GM19328 (cell line): ENCODE measurements around the gene MICB.
"Not testable (repeated sequence)": the region's sequence is repeated elsewhere in the genome, so short reads cannot be mapped to it uniquely, and the experiment has no call there.

Experiments used
- ATAC-seq: cut with Tn5 transposase; IDR thresholded peaks from one replicate; pipeline ENCODE4 v1.9.1; 2021; ENCODE audit warnings: mild to moderate bottlenecking, moderate library complexity; ENCODE audit not compliant: unreplicated experiment

The MICB gene

DNA sequence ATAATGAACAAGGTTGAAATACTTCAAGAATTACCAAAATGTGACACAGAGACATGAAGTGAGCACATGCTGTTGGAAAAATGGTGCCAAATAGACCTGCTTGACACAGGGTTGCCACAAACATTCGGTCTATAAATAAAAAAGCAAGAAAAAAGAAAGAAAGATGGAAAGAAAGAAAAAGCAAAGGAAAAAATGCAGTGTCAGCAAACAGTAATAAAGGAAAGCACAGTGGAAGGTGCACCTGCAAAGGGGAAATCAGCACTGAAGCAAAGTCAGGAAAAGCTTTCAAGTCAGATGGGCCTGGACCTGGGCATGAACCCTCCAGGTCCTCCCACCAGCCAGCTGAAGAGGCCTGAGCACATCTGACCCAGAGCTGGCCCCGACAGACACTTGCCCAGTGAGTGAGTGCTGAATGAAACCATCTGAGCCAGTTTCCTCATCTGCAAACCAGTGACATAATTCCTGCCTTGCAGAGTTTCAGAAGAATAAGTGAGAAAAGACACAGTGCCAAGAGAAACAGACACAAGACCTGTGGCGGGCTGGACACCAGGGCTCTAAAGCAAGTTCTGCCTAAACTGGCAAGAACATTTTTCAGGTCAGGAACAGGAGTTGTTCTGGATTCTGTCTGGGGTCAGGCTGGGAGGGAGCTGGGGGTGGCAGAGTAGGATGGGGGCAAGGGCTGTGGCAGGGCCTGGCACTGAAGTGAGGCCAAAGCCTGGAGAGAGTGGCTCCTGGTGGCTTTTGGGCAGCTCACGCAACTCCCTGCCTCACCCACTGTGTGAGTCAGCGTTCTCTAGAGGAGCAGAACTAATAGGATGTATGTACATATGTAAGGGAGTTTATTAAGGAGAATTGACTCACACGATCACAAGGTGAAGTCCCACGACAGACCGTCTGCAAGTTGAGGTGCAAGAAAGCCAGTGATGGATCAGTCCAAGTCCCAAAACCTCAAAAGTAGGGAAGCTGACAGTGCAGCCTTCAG is 23.9 kb upstream of the MICB start:
- no peak for ATAC-seq

DNA sequence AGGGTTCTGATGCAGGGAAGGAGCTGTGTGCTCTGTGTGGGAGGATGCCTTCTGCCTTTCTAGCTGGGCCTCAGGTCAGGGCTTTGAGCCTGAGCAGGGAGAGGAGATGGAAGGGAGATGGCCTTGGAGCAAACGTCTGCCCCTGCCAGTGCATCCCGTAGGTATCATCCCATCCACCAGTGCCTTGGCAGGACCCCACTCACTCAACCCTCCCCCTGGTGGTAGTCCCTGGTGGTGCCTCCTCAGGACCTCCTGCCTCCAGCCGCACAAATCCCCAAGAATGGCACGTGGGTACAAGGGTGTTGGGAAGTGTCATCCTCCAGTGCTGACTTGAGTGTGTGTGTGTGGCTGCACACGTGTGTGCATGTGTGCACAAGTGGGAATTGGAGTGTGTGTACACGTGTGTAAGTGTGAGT is 23.1 kb upstream of the MICB start:
- no peak for ATAC-seq

DNA sequence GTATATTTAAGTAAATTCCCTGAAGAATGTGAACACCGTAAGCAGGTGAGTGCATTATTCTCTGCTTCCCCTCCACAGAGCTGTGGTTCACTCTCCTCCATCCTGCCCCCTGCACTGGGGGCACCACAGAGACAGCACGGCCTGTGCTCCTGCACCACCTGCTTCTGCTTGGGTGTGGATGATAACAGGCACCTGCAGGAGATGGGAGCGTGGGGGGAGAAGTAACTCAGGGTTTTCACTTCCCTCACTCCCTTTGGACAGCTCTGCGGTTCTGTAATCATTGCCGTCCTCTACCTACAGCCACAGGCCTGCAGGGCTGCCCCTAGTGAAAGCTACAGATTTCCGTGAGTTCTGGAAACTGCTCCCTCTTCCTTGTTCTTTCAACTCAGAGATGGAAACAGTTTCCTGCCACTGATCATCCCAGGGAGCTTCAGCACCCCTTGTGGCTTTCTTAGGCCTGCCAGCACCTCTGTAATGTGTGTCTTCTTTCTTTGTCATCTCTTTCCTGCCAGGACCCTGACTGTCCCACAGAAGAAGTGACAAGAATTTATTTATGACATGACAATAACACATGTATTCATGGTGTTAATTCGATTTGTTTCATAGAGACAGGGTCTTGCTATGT is 21.3 kb upstream of the MICB start:
- ATAC-seq = no peak

DNA sequence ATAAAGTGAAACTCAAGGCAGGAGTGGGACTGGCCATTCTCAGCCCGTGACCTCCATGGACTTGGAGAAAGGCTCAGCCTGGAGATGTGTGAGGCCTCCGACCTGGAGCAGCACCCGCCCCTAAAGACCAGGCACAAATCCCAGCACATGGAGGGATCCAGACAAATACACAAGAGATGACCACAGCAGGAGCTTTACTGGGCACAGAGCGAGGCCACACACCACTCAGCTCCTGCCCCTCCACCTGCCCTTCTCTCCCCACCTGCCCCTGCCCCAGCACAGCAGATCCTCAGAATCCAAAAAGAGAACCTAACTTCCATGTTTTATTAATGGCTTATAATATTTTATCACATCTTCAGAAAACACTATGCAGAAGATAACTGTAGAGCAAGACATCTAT is 20.4 kb upstream of the MICB start:
- no peak for ATAC-seq

DNA sequence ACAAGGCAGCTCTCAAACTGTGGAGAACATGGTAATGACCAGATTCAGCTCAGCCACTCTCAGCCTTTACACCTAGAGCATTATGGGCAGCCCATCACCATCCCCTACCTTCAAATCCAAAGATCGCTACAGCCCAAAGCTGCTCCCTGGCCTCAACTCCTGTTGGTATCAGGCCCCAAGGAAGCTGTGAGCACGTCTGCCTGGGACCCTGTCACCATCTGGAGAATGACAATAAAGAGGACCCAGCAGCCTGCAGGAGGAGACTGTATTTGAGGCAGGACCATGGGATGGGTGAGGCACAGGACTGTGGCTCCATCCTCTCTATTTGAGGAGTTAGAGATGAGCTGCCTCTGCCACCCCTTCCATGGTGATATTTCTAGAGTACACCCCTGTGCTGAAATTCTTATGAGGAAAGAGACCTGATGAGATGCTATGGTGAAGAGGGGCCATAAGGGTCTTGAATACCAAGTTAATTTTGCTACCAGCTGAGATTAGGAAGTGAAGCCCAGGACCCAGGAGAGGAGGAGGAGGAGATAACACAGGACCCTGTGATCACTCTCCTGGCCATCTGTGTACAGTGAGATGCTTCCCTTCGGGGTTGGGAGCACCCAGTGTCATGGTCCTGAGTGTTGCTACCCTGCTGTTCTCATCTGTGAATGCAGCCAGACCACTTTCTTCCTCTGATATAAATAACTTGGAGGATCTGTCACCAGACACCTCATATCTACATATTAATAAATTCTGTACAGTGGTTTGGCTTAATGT is 19.6 kb upstream of the MICB start:
- ATAC-seq = no peak

DNA sequence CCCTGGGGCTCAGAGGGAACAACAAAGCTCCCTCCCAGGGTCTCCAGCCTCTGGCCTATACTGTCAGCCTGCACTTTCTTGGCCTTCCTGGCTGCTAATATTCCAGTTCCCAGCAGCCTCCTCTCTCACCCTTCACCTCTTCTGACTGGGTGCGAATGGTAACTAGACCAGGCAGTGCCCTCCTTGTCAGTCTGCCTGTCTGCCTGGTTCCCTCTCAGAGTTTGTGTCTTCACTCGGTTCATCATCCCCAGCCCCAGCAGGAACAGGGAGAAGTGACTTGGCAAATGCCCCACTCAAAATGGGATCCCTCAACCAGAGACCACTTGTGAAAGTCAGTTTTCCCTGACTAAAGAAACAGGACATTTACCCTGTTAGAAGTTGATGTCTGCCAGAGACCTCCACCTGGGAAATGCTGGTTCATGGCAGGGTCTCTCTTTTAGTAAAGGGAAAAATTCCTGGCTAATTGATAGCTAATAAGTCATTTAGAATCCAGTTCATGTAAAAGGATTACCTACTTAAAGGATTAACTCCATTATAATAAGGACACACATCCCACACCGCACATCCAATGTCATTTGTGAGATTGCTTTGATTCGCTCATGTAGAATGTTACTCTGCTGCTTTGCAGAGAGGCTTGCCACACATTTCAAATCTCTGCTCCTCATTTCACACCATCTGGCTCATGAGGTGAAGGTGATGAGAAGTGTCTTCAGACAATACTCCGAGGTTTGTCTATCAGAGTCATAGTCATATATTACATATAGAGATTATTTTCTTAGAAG is 18.6 kb upstream of the MICB start:
- no peak for ATAC-seq

DNA sequence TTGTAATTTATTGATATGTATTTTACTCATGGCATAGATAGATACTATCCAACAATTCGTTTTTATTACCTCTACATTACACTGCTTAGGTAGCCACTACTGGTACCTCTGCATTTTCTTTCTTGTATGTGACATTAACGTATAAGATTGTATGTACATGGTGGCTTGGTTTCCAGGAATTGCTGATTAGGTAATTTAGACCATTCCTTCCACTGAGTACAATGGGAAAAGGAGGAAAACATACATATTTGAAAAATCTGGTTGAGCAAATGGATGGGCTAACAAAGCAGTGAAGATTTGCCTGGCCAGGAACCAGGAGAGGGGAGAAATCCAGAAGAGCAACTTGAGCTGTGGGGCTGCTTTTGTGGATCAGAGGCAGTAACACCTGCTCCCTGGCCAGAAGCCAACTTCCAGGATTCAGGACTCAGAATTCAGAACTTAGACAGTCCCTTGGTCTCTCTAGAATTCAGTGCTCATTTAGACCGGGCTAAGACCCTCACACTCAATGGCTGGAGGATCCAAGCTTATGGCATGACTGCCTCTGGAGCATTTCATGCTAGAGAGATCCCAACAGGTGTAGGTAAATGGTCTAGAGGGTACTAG is 17.9 kb upstream of the MICB start:
- no peak for ATAC-seq

DNA sequence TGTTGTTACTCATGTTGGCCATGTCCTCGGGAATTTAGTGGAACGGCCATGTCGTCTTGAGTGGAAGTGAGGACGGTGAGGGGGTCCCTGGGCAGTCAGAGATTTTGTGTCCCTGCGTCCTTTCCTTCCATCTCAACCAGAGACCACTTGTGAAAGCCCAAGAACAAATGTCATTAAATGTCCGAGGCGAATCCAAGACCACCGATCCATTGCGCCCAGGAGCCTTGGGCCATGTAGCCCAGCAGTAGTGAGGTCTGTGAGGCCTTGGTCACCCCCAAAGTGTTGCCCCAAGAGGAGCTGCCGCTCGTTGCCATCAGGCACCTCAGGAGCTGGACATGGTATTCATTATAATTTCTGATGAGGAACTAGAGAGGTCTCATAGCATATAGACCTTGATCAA is 17.4 kb upstream of the MICB start:
- no peak for ATAC-seq

DNA sequence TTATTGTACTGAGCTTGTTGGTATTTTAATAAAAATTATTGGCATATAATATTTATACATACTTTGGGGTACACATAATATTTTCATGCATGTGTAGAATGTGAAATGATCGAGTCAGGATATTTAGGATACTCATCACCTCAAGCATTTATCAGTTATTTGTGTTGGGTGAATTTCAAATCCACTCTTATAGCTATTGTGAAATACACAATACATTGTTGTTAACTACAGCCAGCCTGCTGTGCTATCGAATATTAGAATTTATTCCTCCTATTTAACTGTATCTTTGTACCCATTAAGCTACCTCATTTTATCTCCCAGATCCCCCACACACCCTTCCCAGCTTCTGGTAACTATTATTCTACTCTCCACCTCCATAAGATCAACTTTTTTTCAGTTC is 14.6 kb upstream of the MICB start:
- no peak for ATAC-seq

DNA sequence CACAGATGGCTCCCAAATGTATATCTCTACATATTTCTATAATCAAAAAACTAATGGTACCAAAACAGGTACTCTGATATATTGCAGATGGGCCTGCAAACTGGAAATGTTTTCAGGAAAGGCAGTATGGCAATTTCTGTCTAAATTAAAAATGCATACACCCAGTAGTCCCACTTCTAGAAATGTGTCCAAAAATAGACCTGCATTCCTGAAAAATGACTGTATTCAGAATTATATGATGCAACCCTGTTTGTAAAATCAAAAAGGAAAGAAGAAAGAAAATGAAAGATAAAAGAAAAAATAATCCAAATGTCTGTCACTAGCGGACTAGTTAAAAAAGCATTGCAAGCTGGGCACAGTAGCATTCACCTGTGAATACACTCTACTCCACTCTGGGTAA is 12.9 kb upstream of the MICB start:
- no peak for ATAC-seq

DNA sequence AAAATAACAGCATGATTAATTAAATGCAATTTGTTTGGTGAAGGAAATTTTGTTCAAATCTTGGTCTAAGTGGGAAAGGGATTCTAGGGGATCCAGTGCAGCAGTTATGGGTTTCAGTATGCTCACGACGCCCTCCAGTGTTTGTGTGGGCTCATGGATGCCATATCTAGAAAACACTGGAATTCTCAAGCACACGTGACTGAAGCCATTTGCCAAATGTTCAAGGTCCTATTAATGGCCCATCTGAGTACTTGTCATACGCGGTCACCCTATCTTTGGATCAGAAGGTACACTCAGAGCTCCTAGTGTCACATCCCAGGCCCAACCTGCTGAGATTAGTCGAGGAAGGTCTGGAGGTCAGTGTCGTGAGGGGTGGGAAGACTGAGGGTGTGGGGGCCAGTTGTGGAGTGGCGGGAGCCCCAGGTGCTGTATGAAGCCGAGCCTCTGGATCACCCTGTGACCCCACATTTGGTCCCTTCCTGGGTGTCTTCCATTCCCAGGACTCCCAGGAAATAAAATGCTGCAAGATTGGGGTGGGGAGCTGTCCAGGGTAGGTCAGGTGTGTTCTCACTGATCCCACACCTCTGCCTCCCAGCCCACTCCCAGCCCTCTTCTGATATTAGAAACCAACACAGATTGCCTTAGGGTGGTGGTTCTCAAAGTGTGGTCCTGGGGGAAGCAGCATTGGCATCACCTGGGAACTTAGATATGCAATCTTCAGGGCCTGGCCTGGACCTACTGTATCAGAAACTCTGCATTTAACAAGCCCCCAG is 11.7 kb upstream of the MICB start:
- not testable (repeated sequence) for ATAC-seq

DNA sequence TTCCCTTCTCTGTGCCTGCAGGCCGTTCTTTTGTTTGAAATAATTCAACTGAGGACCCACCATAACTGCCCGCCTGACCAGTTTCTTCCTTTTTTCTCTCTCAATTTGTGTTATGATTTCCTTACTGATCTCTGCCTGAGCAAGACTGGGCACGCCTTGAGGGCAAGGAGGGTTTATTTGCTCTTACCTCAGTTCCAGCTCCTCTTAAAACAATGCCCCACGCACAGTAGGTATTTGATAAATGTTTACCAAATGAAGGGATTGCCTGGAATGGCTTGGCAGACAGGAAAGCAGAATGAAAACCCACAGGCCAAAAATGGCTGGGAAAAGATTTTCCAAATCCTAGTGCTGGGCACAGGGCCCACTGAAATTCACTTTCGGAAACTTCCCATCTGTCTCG is 10.3 kb upstream of the MICB start:
- not testable (repeated sequence) for ATAC-seq

DNA sequence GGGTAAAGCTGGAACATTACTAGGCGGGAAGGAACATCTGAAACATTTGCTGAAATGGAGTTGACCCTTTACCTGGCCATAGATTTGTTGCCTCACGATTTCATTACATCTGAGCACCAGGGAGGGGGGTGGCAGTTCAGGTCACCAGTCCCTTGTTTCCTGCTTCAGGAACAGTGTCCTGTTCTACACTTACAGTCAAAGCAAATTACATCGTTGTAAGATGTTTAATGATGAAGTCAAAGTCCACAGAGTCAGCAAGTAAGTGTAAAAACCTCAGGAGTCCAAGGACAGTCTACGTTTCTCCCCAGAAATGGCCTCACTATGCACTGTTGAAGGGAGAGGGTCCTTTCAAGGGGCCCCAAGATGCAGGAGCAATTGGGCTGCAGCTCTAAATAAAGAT is 8.9 kb upstream of the MICB start:
- no peak for ATAC-seq

DNA sequence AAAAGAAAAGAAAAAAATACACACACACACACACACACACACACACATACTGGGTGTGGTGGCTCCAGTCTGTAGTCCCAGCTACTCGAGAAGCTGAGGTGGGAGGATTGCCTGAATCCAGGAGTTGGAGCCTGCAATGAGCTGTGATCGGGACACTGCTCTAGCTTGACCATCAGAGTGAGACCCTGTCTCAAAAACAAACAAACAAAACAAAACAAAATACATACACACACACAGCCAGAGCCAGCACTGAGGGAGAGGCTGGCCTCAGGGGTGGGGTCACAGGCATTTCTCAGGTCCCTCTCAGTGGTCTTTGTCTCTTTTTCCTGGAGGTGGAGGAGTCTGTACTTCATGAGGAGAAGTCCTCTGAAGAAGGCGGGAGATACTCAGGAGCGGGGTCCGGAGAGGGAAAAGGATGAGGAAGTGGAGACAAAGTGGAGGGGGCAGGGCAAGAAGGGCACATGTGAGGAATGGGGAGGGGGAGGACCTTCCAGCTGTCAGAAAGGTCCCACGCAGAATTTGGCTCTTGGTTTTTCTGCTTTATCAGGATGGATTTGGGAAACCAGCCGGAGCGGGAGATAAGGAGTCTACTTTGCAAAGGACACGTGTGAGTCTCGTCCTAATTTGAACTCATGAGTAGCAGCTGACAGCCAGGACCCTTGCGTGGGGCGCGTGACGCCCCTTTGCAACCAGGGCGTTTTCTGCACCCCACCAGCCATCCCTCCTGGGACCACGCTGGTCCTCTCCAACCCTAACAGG is 7.7 kb upstream of the MICB start:
- no peak for ATAC-seq

DNA sequence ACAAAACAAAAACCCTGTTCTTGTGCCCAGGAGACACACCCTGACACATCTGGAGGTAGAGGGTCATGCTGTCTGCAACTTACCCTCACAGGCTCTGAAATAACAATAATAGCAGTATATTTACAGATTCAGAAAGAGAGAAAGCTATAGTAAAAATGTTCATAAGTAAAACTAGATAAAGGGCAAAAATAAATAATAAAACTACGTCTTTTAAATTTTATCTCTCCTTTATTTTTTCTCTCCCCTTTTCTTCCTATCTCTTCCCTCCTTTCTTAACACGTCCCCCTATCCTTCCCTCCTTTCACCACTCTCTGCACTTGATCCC is 4.4 kb upstream of the MICB start:
- ATAC-seq = not testable (repeated sequence)

DNA sequence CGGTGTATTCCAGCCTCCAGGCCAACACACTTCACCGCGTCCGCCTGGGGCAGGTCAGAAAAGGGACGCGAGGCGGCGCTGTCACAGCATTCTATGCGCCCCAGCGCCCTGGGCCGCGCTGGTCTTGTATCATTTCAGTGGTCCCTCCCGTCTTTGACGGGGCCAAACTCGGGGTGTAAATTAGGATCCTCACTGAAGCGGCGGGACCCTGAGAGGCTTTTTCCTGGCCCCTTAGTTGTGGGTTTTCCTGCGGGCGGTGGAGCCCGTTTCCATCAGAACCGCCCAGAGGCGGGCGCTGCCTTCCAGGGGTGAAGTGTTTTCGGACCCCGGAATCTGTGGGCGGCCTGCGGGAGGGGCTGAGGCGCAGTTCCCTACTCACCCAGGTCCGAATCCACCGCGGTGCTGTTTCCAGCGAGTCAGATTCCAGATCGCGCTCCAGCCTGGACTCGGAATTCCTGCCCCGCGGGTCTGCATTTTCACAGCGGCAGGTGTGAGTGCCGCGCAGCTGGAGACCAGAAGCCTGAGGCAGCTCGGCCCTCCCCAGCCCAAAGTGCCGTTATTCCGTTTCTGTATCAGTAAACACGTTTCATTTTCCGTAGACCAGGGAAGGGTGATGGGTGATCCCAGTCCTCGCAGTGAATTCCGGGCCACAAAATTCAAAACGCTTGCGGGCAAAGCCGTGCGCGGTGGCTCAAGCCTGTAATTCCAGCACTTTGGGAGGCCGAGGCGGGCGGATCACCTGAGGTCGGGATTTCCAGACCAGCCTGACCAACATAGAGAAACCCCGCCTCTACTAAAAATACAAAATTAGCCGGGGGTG is 3.9 kb upstream of the MICB start:
- no peak for ATAC-seq

DNA sequence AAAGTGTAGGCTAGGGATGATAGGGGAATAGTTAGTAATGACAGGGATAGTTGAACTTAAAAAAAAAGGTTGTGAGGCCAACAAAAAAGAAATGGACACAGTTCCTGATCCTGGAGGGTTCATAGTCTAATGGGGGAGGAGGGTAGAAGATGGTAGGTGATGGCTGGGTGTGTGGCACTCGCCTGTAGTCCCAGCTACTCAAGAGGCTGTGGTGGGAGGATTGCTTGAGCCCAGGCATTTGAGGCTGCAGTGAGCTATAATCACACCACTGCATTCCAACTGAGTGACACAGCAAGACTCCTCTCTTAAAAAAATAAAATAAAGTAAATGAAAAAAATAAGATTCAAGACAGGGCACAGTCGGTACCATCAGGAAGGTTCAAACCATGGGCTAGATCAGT is 2.4 kb upstream of the MICB start:
- ATAC-seq = no peak

DNA sequence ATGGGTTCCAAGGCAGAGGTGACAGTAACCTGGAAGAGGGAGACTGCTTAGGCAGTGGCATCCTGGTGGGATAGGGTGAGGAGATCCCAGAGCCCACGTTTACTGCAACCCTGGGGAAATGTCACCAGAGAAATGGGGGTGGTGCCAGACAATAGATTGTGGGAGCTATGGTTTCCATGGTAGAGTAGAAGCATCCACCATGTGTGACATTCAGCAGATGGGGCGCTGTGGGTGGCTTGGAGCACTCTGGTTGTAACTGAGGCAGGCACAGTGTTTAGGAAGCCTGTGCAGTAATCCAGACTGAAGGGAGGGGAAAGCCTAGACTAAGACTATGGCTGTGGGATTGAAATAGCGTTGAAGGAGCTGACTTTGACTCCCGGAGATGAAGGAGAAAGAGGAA is 1.1 kb upstream of the MICB start:
- not testable (repeated sequence) for ATAC-seq
